K562 (cell line): ENCODE results near the gene PPIL4. TPM values are rescaled to one million over a fixed set of nuclear protein-coding genes. Genes with fewer than 3 reads are reported as not detected.
"Not testable (repeated sequence)": the region's sequence is repeated elsewhere in the genome, so short reads cannot be mapped to it uniquely, and the experiment has no call there.

Source experiments
- ATAC-seq: fragments of 200-7000 bp; cut with Tn5 transposase; 3 replicates; pipeline ENCODE4 v1.9.1; 2020; ENCODE audit warnings: moderate library complexity
- BruUV-seq: library from RNA; stranded (reverse); fragments of 400-500 nt; replicated peaks from 2 replicates; lab custom pipeline; 2021; lab: Mats Ljungman, UMichigan
- CTCF ChIA-PET: fragments of 300-600 bp; formaldehyde crosslinking; extraction: SDS; loops from one replicate; lab custom pipeline; 2021; ENCODE audit warnings: low intra/inter-chr PET ratio; lab: Yijun Ruan, JAX
- POLR2A ChIA-PET: fragments of 300-600, 350-650 bp; sonication (Branson Sonifier 250); formaldehyde crosslinking; extraction: SDS; loops from one replicate; lab custom pipeline; 2021; ENCODE audit warnings: antibody characterized with exemption, inconsistent platforms; lab: Yijun Ruan, JAX
- DNase-seq, 4 experiments: peaks; one replicate each; pipeline versions ENCODE4 v3.0.0 to v3.0.0-alpha.2; 2011 to 2018; ENCODE audit warnings: low spot score in 3 of 4, mixed read lengths in 3 of 4; ENCODE audit errors: extremely low read depth in 1 of 4
- FAIRE-seq: peaks from 2 replicates; lab custom pipeline; 2011; peaks lifted over from hg19 to GRCh38; lab: Jason Lieb, UNC
- H2AFZ ChIP-seq: 2 replicates; pipeline ENCODE4 v1.6.0; 2011; ENCODE audit warnings: low read depth, low read length, control low read depth, inconsistent platforms
- H3K27ac ChIP-seq: fragments of 200-600 bp; 3 replicates; pipeline ENCODE4 v1.8.0; 2011; ENCODE audit warnings: low read depth, mild to moderate bottlenecking, control low read depth, inconsistent platforms, low read length, moderate library complexity, mixed read lengths; ENCODE audit errors: extremely low read depth
- H3K27me3 ChIP-seq, 2 experiments: fragments of 300-600 bp in 1 of 2; 2 replicates in 1 of 2; 3 replicates in 1 of 2; pipeline versions ENCODE4 v1.6.0 to v1.8.0; 2011; ENCODE audit warnings: inconsistent platforms in 2 of 2, low read length in 2 of 2, mild to moderate bottlenecking in 1 of 2, mixed read lengths in 1 of 2, moderate library complexity in 1 of 2; ENCODE audit not compliant: control insufficient read depth in 2 of 2, insufficient read depth in 2 of 2
- H3K36me3 ChIP-seq: fragments of 300-600 bp; 3 replicates; pipeline ENCODE4 v1.8.0; 2011; ENCODE audit warnings: mild to moderate bottlenecking, low read length, inconsistent platforms; ENCODE audit not compliant: control insufficient read depth, insufficient read depth
- H3K4me1 ChIP-seq, 2 experiments: fragments of 200-600 bp in 1 of 2; replicated peaks in 1 of 2; 2 replicates in 1 of 2; 3 replicates in 1 of 2; pipeline versions ENCODE4 v1.5.1 to v1.8.0; 2011; ENCODE audit warnings: inconsistent platforms in 2 of 2, low read length in 2 of 2, mild to moderate bottlenecking in 1 of 2, mixed read lengths in 1 of 2, moderate library complexity in 1 of 2; ENCODE audit not compliant: control insufficient read depth in 2 of 2, insufficient read depth in 2 of 2
- H3K4me2 ChIP-seq: 2 replicates; pipeline ENCODE4 v1.6.1; 2011; ENCODE audit warnings: low read length, control low read depth, inconsistent platforms, mixed read lengths; ENCODE audit not compliant: insufficient read depth
- H3K4me3 ChIP-seq: fragments of 200-600 bp; sonication (generic), shearing (Covaris generic); 2 replicates; pipeline ENCODE4 v1.5.1; 2016; ENCODE audit warnings: control low read depth, inconsistent platforms
- H3K79me2 ChIP-seq: fragments of 200-600 bp; 3 replicates; pipeline ENCODE4 v1.8.0; 2011; ENCODE audit warnings: low read length, inconsistent platforms; ENCODE audit not compliant: control insufficient read depth, insufficient read depth
- H3K9ac ChIP-seq, 2 experiments: 2 replicates each; pipeline versions ENCODE4 v1.6.0 to v1.6.1; 2011; ENCODE audit warnings: low read depth in 2 of 2, low read length in 2 of 2, control low read depth in 1 of 2, inconsistent platforms in 1 of 2, mild to moderate bottlenecking in 1 of 2, mixed read lengths in 1 of 2; ENCODE audit not compliant: insufficient read depth in 1 of 2
- H3K9me1 ChIP-seq: one replicate; pipeline ENCODE4 v1.6.0; 2011; ENCODE audit warnings: inconsistent platforms, mild to moderate bottlenecking, low read length, moderate library complexity; ENCODE audit not compliant: control insufficient read depth, insufficient read depth
- H3K9me3 ChIP-seq: replicated peaks from 2 replicates; pipeline ENCODE4 v1.5.1; 2011; ENCODE audit warnings: low read depth, low read length, inconsistent platforms; ENCODE audit not compliant: control insufficient read depth, insufficient read depth
- H4K20me1 ChIP-seq: replicated peaks from 2 replicates; pipeline ENCODE4 v1.6.1; 2011; ENCODE audit warnings: low read length, inconsistent platforms, mixed read lengths; ENCODE audit not compliant: control insufficient read depth, insufficient read depth
- EP400 ChIP-seq: fragments of 450-650 bp; IDR thresholded peaks from 2 replicates; pipeline ENCODE4 v1.6.1; 2017; ENCODE audit warnings: antibody characterized with exemption, mild to moderate bottlenecking, moderate library complexity
- STAG1 ChIP-seq: sonication (generic); formaldehyde crosslinking; IDR thresholded peaks from 2 replicates; pipeline ENCODE4 v1.5.0; 2020; ENCODE audit warnings: missing genetic modification reagents, borderline replicate concordance
- ZNF121 ChIP-seq: sonication (generic); formaldehyde crosslinking; conservative IDR thresholded peaks from 2 replicates; pipeline ENCODE4 v1.8.0; 2022; ENCODE audit warnings: missing genetic modification reagents
- ZNF778 ChIP-seq: fragments of 450-650 bp; formaldehyde crosslinking; IDR thresholded peaks from 2 replicates; pipeline ENCODE4 v1.4.0; 2020; ENCODE audit warnings: mild to moderate bottlenecking, moderate library complexity
- WGBS: fragments of 100-300 bp; shearing (Covaris generic); methylation state at CpG from one replicate; pipeline ENCODE4 v1.1.6; 2016; ENCODE audit warnings: low coverage, mixed read lengths; ENCODE audit not compliant: insufficient coverage; ENCODE audit errors: missing lambda C conversion rate; 5-methylcytosine and 5-hydroxymethylcytosine counted together
- in situ Hi-C: fragments of 300-500 bp; cut with MboI; formaldehyde crosslinking; loops from 4 replicates; pipeline ENCODE4 v1.15.0; 2018; ENCODE audit warnings: inconsistent platforms, mixed read lengths
- intact Hi-C: fragments of 100-400 bp; cut with micrococcal nuclease; formaldehyde crosslinking; loops from 2 replicates; pipeline ENCODE4 v1.14.2; 2022
- polyA plus RNA-seq, 8 experiments: library from polyadenylated mRNA; depleted of rRNA in 4 of 8; stranded (reverse) in 5 of 8; unstranded in 3 of 8; fragments of >200 nt; fragmentation: Nextera tagmentation in 2 of 8; fragmentation: Illumina TruSeq in 1 of 8; extraction: Ambion mirVana in 2 of 8; extraction: Trizol in 1 of 8; gene quantifications; 2 replicates each; pipeline versions ENCODE4 v1.2.1 to v1.2.3, GENCODE V29; 2011 to 2014; ENCODE audit warnings: inconsistent platforms in 1 of 8, missing spikeins in 1 of 8
- total RNA-seq, 7 experiments: library from RNA; depleted of rRNA in 6 of 7; stranded (reverse); fragments of >200 nt in 6 of 7; fragmentation: Illumina TruSeq in 2 of 7; extraction: Trizol in 2 of 7; gene quantifications; 2 replicates each; pipeline versions ENCODE4 v1.2.1 to v1.2.3, GENCODE V29; 2011 to 2021; ENCODE audit warnings: low replicate concordance in 1 of 7
- TF ChIP-seq, protein P1 (sequence below): sonication (generic); formaldehyde crosslinking; IDR thresholded peaks from 2 replicates; pipeline ENCODE4 v1.8.1; 2023; ENCODE audit warnings: mild to moderate bottlenecking, missing genetic modification reagents

The PPIL4 gene
- total and polyA plus RNA-seq, 9 of the 15 experiments (the other 6 are each of a cell fraction or from before 2014, with no cell fraction given) = 14.5 to 55.2 (median 45.9) TPM

DNA sequence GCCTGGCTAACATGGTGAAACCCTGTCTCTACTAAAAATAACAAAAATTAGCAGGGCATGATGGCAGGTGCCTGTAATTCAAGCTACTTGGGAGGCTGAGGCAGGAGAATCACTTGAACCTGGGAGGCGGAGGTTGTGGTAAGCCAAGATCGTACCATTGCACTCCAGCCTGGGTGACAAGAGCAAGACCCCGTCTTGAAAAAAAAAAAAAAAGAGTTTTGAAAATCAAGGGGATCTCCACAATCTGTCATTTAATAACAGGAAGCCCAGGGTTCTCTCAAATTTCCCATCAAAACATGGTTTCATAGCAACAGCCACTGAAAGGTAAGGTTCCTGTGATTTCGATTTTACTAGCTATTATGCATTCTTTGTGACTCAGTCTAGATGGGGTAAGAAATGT is 51.0 kb downstream of the PPIL4 start:
- H3K4me2 ChIP-seq, H3K9ac ChIP-seq, H3K36me3 ChIP-seq, H3K9me1 ChIP-seq, intact Hi-C loops, H3K27ac ChIP-seq, H3K9me3 ChIP-seq, BruUV-seq, ATAC-seq, H2AFZ ChIP-seq, H4K20me1 ChIP-seq, FAIRE-seq, H3K4me1 ChIP-seq, H3K79me2 ChIP-seq, DNase-seq, H3K4me3 ChIP-seq, CTCF ChIA-PET, in situ Hi-C loops: not testable (repeated sequence)
- POLR2A ChIA-PET = interaction anchor here (1.2 to 1.3 kb wide), 2 partner anchors 11 to 21 kb away, joined by 3 to 4 read pairs; no protein-coding TSS in a partner anchor
- H3K27me3 ChIP-seq = peaks cover 20 to 37% of the 10 kb centered on the region in 2 experiments
- 5% methylated on average over 4 of the region's 4 CpGs for WGBS

DNA sequence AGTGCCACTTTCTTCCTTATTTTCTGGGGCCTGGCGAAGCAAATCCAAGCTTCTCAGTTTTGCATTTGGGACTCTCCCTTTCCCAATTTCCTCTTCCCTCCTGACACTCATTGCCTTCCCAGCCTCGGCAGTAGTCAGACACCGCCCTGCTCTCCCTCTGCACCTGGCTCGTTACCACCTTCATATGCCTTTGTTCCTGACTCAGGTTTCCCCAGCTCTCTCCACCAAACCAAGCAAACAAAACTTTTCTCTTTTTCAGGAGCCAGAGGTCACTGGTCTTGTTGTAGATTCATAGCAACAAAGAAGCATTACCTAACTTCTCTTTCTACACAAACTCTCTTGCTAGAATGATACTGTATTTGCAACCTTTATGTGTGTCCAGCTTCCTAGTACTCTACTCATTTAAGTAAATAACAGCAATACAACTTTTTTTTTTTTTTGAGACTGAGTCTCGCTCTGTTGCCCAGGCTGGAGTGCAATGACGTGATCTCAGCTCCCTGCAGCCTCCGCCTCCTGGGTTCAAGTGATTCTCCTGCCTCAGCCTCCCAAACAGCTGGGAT is 52.0 kb downstream of the PPIL4 start:
- TF ChIP-seq, protein P1, sequence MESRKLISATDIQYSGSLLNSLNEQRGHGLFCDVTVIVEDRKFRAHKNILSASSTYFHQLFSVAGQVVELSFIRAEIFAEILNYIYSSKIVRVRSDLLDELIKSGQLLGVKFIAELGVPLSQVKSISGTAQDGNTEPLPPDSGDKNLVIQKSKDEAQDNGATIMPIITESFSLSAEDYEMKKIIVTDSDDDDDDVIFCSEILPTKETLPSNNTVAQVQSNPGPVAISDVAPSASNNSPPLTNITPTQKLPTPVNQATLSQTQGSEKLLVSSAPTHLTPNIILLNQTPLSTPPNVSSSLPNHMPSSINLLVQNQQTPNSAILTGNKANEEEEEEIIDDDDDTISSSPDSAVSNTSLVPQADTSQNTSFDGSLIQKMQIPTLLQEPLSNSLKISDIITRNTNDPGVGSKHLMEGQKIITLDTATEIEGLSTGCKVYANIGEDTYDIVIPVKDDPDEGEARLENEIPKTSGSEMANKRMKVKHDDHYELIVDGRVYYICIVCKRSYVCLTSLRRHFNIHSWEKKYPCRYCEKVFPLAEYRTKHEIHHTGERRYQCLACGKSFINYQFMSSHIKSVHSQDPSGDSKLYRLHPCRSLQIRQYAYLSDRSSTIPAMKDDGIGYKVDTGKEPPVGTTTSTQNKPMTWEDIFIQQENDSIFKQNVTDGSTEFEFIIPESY (CRISPR knock-in tag) = no peak
- TF ChIP-seq STAG1 (CRISPR knock-in tag) (no peak), ZNF778 (CRISPR knock-in tag) (no peak), ZNF121 (0 out of 2 replicates have a peak, but pooled peaks have one; percentile 12), EP400 (no peak)
- H3K79me2 ChIP-seq = no peaks in the 10 kb centered on the region
- H3K36me3 ChIP-seq = no peaks in the 10 kb centered on the region
- 8% methylated on average over 7 of the region's 7 CpGs for WGBS
- DNase-seq (no peak), ATAC-seq (no peak), FAIRE-seq (no peak)
- H2AFZ ChIP-seq = no peak overlapping the region
- no peak overlapping the region for H3K4me2 ChIP-seq
- intact Hi-C loops = no loop called here
- BruUV-seq = no TSS peak
- H3K9ac ChIP-seq = no peak overlapping the region
- H3K9me3 ChIP-seq = no peaks in the 10 kb centered on the region
- H3K27ac ChIP-seq = no peak overlapping the region
- no peaks in the 10 kb centered on the region for H4K20me1 ChIP-seq
- no peak overlapping the region for H3K4me3 ChIP-seq
- ChIA-PET CTCF (interaction anchor here (0.7 kb wide), 1 partner anchor 10 kb away, joined by 3 read pairs; no protein-coding TSS in a partner anchor), POLR2A (interaction anchor here (0.9 kb wide), 1 partner anchor 16 kb away, joined by 4 read pairs; no protein-coding TSS in a partner anchor)
- no peaks in the 10 kb centered on the region for H3K9me1 ChIP-seq
- in situ Hi-C loops = no loop called here
- no peaks in the 10 kb centered on the region for H3K4me1 ChIP-seq
- H3K27me3 ChIP-seq = peaks cover 26 to 39% of the 10 kb centered on the region in 2 experiments
